Panc1 (cell line): ENCODE data around the gene KDM5C.

Experiments used
- CTCF ChIP-seq: fragments of 450-650 bp; IDR thresholded peaks from 2 replicates; pipeline ENCODE4 v1.5.1; 2017; ENCODE audit warnings: mild to moderate bottlenecking
- POLR2AphosphoS5 ChIP-seq: IDR thresholded peaks from 2 replicates; pipeline ENCODE4 v1.6.1; 2012; ENCODE audit warnings: mild to moderate bottlenecking, low read depth, low read length, moderate library complexity
- SIN3A ChIP-seq: IDR thresholded peaks from 2 replicates; pipeline ENCODE4 v1.6.1; 2012; ENCODE audit warnings: low read depth, mild to moderate bottlenecking, low read length, moderate library complexity, borderline replicate concordance; ENCODE audit not compliant: insufficient read depth
- TCF7L2 ChIP-seq: IDR thresholded peaks from 2 replicates; pipeline ENCODE4 v1.6.1; 2011; ENCODE audit warnings: mild to moderate bottlenecking, low read depth, low read length, inconsistent platforms

- no peak for TF ChIP-seq POLR2AphosphoS5
- no peak for TF ChIP-seq CTCF
- no peak for TF ChIP-seq TCF7L2
- no peak for TF ChIP-seq SIN3A
Observed at GRCh38 chrX:53193093-53193492, 31.9 kb downstream of the KDM5C start.
